HCT116 (cell line): ENCODE results near the gene NTSR2.

Source experiments
- FOSL1 ChIP-seq: IDR thresholded peaks from 2 replicates; pipeline ENCODE4 v1.6.1; 2012; ENCODE audit warnings: low read depth
- TF ChIP-seq, protein P1 (sequence below), 3 experiments: fragments of 200-600 bp in 1 of 3; sonication (generic) in 1 of 3; IDR thresholded peaks in 2 of 3; conservative IDR thresholded peaks in 1 of 3; 2 replicates each; pipeline ENCODE4 v1.5.1; 2012 to 2017; ENCODE audit warnings: low read depth in 2 of 3, low read length in 2 of 3, antibody characterized with exemption in 1 of 3, borderline replicate concordance in 1 of 3, control low read depth in 1 of 3, mild to moderate bottlenecking in 1 of 3, mixed read lengths in 1 of 3, mixed run types in 1 of 3, moderate library complexity in 1 of 3; ENCODE audit not compliant: insufficient read depth in 1 of 3
- TF ChIP-seq, protein P2 (sequence below): IDR thresholded peaks from 2 replicates; pipeline ENCODE4 v1.6.1; 2012; ENCODE audit warnings: low read depth

DNA sequence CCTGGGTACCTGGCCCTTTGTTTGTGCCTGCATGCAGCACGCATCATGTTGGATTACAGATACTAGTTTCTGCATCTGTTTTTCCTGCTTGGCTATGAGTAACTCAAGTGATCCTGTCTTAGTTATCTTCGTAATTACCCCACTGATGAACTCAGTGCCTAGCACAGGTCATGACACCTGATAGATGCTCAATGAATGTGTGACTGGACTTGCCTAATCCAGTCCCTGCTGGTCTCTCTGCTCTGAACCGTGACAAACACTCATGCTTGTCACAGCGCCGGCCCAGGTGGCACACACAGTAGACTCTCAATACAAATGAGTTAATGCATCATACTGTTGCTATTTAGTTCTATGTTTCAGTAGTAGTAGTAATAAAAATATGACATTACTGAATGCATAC, 31.2 kb upstream of the NTSR2 start:
- TF ChIP-seq, protein P1, sequence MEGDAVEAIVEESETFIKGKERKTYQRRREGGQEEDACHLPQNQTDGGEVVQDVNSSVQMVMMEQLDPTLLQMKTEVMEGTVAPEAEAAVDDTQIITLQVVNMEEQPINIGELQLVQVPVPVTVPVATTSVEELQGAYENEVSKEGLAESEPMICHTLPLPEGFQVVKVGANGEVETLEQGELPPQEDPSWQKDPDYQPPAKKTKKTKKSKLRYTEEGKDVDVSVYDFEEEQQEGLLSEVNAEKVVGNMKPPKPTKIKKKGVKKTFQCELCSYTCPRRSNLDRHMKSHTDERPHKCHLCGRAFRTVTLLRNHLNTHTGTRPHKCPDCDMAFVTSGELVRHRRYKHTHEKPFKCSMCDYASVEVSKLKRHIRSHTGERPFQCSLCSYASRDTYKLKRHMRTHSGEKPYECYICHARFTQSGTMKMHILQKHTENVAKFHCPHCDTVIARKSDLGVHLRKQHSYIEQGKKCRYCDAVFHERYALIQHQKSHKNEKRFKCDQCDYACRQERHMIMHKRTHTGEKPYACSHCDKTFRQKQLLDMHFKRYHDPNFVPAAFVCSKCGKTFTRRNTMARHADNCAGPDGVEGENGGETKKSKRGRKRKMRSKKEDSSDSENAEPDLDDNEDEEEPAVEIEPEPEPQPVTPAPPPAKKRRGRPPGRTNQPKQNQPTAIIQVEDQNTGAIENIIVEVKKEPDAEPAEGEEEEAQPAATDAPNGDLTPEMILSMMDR (IDR thresholded peaks at IDR 0.05 in 2 of 3, conservative IDR thresholded peaks at IDR 0.05 in 1 of 3; ENCODE audit: borderline replicate concordance in 1 of 3, insufficient read depth in 1 of 3, low read depth in 2 of 3, low read length in 2 of 3): no peak
- TF ChIP-seq, protein P2, sequence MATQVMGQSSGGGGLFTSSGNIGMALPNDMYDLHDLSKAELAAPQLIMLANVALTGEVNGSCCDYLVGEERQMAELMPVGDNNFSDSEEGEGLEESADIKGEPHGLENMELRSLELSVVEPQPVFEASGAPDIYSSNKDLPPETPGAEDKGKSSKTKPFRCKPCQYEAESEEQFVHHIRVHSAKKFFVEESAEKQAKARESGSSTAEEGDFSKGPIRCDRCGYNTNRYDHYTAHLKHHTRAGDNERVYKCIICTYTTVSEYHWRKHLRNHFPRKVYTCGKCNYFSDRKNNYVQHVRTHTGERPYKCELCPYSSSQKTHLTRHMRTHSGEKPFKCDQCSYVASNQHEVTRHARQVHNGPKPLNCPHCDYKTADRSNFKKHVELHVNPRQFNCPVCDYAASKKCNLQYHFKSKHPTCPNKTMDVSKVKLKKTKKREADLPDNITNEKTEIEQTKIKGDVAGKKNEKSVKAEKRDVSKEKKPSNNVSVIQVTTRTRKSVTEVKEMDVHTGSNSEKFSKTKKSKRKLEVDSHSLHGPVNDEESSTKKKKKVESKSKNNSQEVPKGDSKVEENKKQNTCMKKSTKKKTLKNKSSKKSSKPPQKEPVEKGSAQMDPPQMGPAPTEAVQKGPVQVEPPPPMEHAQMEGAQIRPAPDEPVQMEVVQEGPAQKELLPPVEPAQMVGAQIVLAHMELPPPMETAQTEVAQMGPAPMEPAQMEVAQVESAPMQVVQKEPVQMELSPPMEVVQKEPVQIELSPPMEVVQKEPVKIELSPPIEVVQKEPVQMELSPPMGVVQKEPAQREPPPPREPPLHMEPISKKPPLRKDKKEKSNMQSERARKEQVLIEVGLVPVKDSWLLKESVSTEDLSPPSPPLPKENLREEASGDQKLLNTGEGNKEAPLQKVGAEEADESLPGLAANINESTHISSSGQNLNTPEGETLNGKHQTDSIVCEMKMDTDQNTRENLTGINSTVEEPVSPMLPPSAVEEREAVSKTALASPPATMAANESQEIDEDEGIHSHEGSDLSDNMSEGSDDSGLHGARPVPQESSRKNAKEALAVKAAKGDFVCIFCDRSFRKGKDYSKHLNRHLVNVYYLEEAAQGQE: no peak
- no peak for TF ChIP-seq FOSL1
